ENCODE results near the gene PPT2.
"Not testable (repeated sequence)": the region's sequence is repeated elsewhere in the genome, so short reads cannot be mapped to it uniquely, and the experiment has no call there.

The PPT2 gene

DNA sequence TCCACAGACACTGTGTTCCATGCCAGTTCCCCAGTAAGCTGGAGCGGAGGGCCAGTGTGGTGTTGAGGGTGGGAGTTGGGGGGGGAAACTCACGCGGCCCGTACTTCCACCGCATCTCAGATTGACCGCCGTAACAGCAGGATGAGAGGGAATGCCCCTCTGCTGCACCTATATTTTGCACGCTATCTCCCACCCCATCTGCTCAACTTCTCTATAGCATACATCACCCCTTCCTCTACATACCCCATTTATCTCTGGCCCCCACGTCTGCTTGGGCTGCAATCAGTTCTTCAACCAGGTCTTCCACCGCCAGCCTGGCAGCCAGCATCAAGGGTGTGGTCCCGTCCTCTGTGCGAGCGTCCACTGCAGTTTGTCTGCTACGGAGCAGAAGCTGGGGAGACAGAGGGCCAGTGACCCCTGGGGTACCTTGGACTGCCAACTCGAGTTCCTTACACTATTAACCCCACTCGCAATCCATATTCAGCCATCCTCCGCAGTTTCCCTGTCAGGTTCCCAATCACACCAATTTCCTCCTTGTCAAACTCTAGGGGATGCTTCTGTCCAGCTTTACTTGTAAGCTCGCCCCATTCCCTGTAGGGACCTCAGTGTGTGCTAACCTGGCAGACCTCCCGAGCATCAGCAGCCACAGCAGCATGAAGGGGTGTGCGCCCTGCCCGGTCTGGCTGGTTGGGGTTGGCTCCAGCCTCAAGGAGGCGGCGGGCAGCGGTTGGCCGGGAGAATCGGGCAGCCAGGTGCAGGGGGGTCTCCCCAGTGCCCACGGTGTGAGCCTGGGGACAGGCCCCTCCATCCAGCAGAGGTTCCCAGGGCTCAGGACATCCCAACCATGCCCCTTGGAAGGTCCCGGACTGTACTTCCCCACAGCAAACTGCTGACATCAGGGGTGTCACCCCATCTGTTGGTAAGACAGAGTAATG lies 43.0 kb downstream of the PPT2 start:
- H3K4me1 Mint-ChIP-seq, result peaks cover 34% of the 10 kb centered on the region
- peaks cover 14% of the 10 kb centered on the region for H3K27me3 Mint-ChIP-seq
- CTCF ChIA-PET, result interaction anchor here (1.6 kb wide), 1 partner anchor 78 kb away, joined by 6 read pairs; no protein-coding TSS in a partner anchor
- DNase-seq, result no peak
- peak overlapping the region; percentile 99 for H3K27ac Mint-ChIP-seq
- peak overlapping the region; percentile 94 for H3K4me3 Mint-ChIP-seq
- peaks cover 10% of the 10 kb centered on the region for H3K36me3 Mint-ChIP-seq
- H3K9me3 Mint-ChIP-seq, result no peaks in the 10 kb centered on the region

DNA sequence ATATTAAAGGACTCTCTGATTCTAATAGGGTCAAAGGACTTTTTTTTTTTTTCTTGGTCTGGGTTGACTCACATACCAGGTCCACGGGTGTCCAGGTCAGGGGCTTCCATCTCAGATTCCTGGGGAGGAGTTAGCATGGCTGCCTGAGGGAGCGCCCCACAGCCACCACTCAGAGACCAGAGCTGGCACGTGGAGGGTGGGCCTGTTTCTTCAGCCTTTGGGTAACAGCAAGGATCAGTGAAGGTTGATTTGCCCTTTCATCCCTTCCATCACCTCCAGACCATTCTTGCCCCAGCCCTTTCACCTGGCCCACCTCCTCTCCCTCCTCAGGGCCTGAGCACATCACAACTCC lies 44.4 kb downstream of the PPT2 start:
- Mint-ChIP-seq H3K27me3 (peaks cover 20% of the 10 kb centered on the region), H3K4me3 (no peak overlapping the region), H3K9me3 (no peaks in the 10 kb centered on the region), H3K36me3 (peaks cover 3% of the 10 kb centered on the region), H3K4me1 (peaks cover 30% of the 10 kb centered on the region), H3K27ac (no peak overlapping the region)
- CTCF ChIA-PET, result interaction anchor here (1.6 kb wide), 1 partner anchor 79 kb away, joined by 6 read pairs; no protein-coding TSS in a partner anchor
- DNase-seq, result no peak

DNA sequence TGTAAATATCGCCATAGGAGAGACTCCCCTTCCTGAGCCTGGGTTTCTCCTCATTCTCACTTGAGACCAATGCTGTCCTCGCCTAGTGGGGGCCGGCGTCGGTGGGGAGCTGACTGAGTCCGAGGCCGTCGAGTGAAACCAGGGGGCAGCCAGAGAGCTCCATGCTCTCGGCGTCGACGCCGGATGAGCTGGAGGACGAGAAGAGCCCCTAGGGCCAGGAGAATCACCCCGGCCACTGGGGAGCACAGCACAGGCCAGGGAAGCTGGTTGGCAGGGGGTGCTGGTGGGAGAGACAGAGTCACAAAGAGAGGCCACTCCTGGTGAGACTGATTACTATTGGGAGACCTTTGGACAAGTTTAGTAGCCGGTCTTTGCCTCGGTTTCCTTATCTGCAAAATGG lies 44.9 kb downstream of the PPT2 start:
- H3K4me1 Mint-ChIP-seq, result peaks cover 25% of the 10 kb centered on the region
- H3K9me3 Mint-ChIP-seq, result no peaks in the 10 kb centered on the region
- peaks cover 25% of the 10 kb centered on the region for H3K27me3 Mint-ChIP-seq
- H3K36me3 Mint-ChIP-seq, result no peaks in the 10 kb centered on the region
- no peak for DNase-seq
- CTCF ChIA-PET, result no interaction called here
- no peak overlapping the region for H3K27ac Mint-ChIP-seq
- H3K4me3 Mint-ChIP-seq, result no peak overlapping the region

GRCh38 chr6:32200711-32201475 lies 47.0 kb downstream of the PPT2 start:
- Mint-ChIP-seq H3K36me3 (no peaks in the 10 kb centered on the region), H3K4me3 (no peak overlapping the region), H3K27ac (no peak overlapping the region), H3K27me3 (peaks cover 39% of the 10 kb centered on the region), H3K4me1 (peaks cover 7% of the 10 kb centered on the region), H3K9me3 (no peaks in the 10 kb centered on the region)
- CTCF ChIA-PET, result no interaction called here
- peak; percentile 14 for DNase-seq

DNA sequence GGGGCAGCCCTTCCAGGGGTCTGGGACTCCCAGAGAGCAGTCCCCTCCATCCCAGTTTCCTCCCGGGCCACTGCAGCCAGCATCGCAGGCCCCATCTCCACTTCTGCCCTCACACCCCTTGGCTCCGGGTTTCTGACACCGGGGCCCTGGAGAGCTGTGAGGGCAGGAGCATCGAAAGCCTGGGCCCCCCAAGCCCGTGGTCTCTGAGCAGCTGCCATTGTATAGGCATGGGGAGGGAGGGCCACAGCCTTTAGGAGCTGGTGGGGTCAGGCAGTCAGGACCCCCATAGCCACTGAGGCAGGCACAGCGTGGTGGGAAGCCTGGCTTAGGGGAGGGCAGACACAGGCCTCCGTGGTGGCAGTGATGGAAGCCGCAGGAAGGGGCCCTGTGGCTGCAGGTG lies 48.2 kb downstream of the PPT2 start:
- CTCF ChIA-PET, result no interaction called here
- no peaks in the 10 kb centered on the region for H3K9me3 Mint-ChIP-seq
- DNase-seq, result peak; percentile 14

GRCh38 chr6:32203426-32204267 lies 49.7 kb downstream of the PPT2 start:
- H3K9me3 Mint-ChIP-seq, result no peaks in the 10 kb centered on the region
- no peaks in the 10 kb centered on the region for H3K4me1 Mint-ChIP-seq
- no peak overlapping the region for H3K27ac Mint-ChIP-seq
- peaks cover 49% of the 10 kb centered on the region for H3K27me3 Mint-ChIP-seq
- no peak overlapping the region for H3K4me3 Mint-ChIP-seq
- no peaks in the 10 kb centered on the region for H3K36me3 Mint-ChIP-seq
- DNase-seq, result no peak
- CTCF ChIA-PET, result no interaction called here

More for the DNA sequence above, 48.2 kb downstream of the PPT2 start:
- no peaks in the 10 kb centered on the region for H3K4me1 Mint-ChIP-seq
- no peaks in the 10 kb centered on the region for H3K36me3 Mint-ChIP-seq
- peaks cover 46% of the 10 kb centered on the region for H3K27me3 Mint-ChIP-seq
- no peak overlapping the region for H3K27ac Mint-ChIP-seq
- H3K4me3 Mint-ChIP-seq, result no peak overlapping the region

DNA sequence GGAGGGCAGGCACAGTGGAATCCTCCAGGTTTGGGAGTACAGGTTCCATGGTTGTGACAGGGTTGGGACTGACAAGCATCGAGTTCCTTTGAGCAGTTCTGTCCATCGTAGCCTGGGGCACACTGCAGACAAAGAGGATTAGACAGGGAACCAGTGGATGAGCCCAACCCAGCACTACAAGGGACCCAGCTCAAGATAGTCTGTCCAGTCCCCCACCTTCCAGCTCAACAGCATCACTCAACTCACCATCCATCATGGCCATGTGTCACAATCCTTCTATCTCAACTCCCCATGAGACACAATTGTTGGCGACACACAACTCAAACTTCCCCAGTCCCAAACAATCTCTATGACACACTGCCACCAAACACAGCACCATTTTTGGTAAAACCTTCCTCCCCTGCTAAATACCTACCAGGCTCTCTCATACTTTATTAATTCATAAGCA lies 50.4 kb downstream of the PPT2 start:
- Mint-ChIP-seq H3K4me3 (no peak overlapping the region), H3K27ac (no peak overlapping the region), H3K36me3 (no peaks in the 10 kb centered on the region), H3K4me1 (no peaks in the 10 kb centered on the region), H3K27me3 (peaks cover 46% of the 10 kb centered on the region), H3K9me3 (no peaks in the 10 kb centered on the region)
- no peak for DNase-seq
- CTCF ChIA-PET, result no interaction called here

- no peak overlapping the region for H3K27ac Mint-ChIP-seq
- no peaks in the 10 kb centered on the region for H3K36me3 Mint-ChIP-seq
- no peak for DNase-seq
- H3K9me3 Mint-ChIP-seq, result no peaks in the 10 kb centered on the region
- H3K27me3 Mint-ChIP-seq, result peaks cover 43% of the 10 kb centered on the region
- no peak overlapping the region for H3K4me3 Mint-ChIP-seq
- CTCF ChIA-PET, result no interaction called here
- no peaks in the 10 kb centered on the region for H3K4me1 Mint-ChIP-seq
Observed at GRCh38 chr6:32208996-32209395, 55.1 kb downstream of the PPT2 start.

DNA sequence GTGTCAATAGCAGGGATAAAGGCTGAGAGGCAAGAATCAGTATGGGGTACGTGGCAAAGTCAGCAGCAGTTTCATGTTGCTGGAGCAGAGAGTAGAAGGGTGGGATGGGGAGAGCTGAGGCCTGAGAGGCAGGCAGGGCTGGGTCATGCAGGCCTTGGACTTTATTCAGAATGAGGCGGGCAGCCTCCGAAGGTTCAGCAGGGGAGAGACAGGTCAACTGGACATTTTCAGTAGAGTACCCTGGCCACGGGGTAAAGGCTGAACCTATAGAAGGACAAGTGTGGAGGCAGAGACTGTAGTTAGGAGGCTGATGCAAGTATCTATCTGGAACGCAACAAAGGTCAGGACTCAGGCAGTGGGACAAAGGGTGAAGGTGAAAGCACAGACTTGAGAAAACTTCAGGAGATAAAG lies 56.3 kb downstream of the PPT2 start:
- DNase-seq, result no peak
- no peaks in the 10 kb centered on the region for H3K9me3 Mint-ChIP-seq

DNA sequence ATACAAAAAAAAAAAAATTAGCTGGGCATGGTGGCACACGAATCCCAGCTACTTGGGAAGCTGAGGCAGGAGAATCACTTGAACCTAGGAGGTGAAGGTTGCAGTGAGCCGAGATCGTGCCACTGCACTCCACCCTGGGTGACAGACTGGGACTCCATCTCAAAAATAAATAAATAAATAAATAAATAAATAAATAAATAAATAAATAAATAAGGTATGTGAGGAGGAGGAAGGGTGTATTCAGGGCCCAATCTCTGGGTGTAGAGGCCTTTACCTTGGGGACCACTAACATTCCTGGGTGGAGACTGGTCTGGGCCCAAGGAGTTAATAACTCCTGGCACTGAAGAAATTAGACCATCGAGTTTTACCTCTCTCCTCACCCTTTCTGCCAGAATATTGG lies 57.5 kb downstream of the PPT2 start:
- H3K27me3 Mint-ChIP-seq, result peaks cover 37% of the 10 kb centered on the region
- H3K27ac Mint-ChIP-seq, H3K4me1 Mint-ChIP-seq, H3K9me3 Mint-ChIP-seq, DNase-seq, CTCF ChIA-PET, H3K36me3 Mint-ChIP-seq, H3K4me3 Mint-ChIP-seq: not testable (repeated sequence)

More for the DNA sequence above, 56.3 kb downstream of the PPT2 start:
- Mint-ChIP-seq H3K27ac (no peak overlapping the region), H3K4me3 (no peak overlapping the region), H3K27me3 (peaks cover 37% of the 10 kb centered on the region), H3K36me3 (no peaks in the 10 kb centered on the region), H3K4me1 (no peaks in the 10 kb centered on the region)
- CTCF ChIA-PET, result no interaction called here

- H3K36me3 Mint-ChIP-seq, result no peaks in the 10 kb centered on the region
- no peak for DNase-seq
- peaks cover 29% of the 10 kb centered on the region for H3K27me3 Mint-ChIP-seq
- CTCF ChIA-PET, result no interaction called here
- no peaks in the 10 kb centered on the region for H3K9me3 Mint-ChIP-seq
- no peak overlapping the region for H3K4me3 Mint-ChIP-seq
- no peaks in the 10 kb centered on the region for H3K4me1 Mint-ChIP-seq
- H3K27ac Mint-ChIP-seq, result no peak overlapping the region
Observed at GRCh38 chr6:32212076-32212760, 58.3 kb downstream of the PPT2 start.

Data from activated naive CD4-positive, alpha-beta T cell treated with anti-CD3 and anti-CD28 coated beads, Interleukin-2, amount 10 ng/mL, durations not matched to agents 7 days and 5 days (primary cell).